Retinal pigment epithelial cell (primary cell): ENCODE data around the gene COMMD7.

Source experiments
- DNase-seq: peaks from one replicate; pipeline ENCODE4 v3.0.0-alpha.2; 2010; ENCODE audit warnings: low read depth
- H3K4me3 ChIP-seq: 2 replicates; pipeline ENCODE4 v1.5.1; 2011; ENCODE audit warnings: mild to moderate bottlenecking, low read length, control low read depth, moderate library complexity
- CTCF ChIP-seq: conservative IDR thresholded peaks from 2 replicates; pipeline ENCODE4 v1.5.1; 2011; ENCODE audit warnings: low read depth, low read length, control low read depth, inconsistent platforms

COMMD7 gene

GRCh38 chr20:32686530-32687179 lies 56.6 kb downstream of the COMMD7 start:
- no peak for DNase-seq
- no peak overlapping the region for H3K4me3 ChIP-seq
- TF ChIP-seq CTCF = no peak

GRCh38 chr20:32685541-32686529 lies 57.4 kb downstream of the COMMD7 start:
- no peak overlapping the region for H3K4me3 ChIP-seq
- DNase-seq = peak; percentile 50
- no peak for TF ChIP-seq CTCF

GRCh38 chr20:32682508-32682987 lies 60.7 kb downstream of the COMMD7 start:
- no peak for TF ChIP-seq CTCF
- no peak for DNase-seq
- H3K4me3 ChIP-seq = no peak overlapping the region

- DNase-seq = no peak
- no peak overlapping the region for H3K4me3 ChIP-seq
- no peak for TF ChIP-seq CTCF
Measured at GRCh38 chr20:32681175-32682084, 61.8 kb downstream of the COMMD7 start.

GRCh38 chr20:32680544-32681174 lies 62.6 kb downstream of the COMMD7 start:
- H3K4me3 ChIP-seq = no peak overlapping the region
- no peak for TF ChIP-seq CTCF
- DNase-seq = no peak

- no peak for TF ChIP-seq CTCF
- no peak for DNase-seq
- H3K4me3 ChIP-seq = no peak overlapping the region
Measured at GRCh38 chr20:32678948-32679347, 64.3 kb downstream of the COMMD7 start.
